ENCODE results near the gene RNF19B. TPM values are rescaled to one million over a fixed set of nuclear protein-coding genes. Genes with fewer than 3 reads are reported as not detected.
A peak's percentile ranks its signal among the peaks of the same experiment; 100 is the strongest.

Gene RNF19B
- total RNA-seq, 1 experiment from 2014 or later = 14.9 TPM

- DNase-seq (ENCODE audit: low read depth) = no peak
- in situ Hi-C loops (cut with HindIII; ENCODE audit: low pct_unique_long_range_greater_than_20kb, low sequenced_read_pairs) = no loop called here
Observed at GRCh38 chr1:32947669-32948389, 16.8 kb downstream of the RNF19B start.

GRCh38 chr1:32946413-32946812, 18.2 kb downstream of the RNF19B start:
- DNase-seq (ENCODE audit: low read depth) = no peak
- in situ Hi-C loops (cut with HindIII; ENCODE audit: low pct_unique_long_range_greater_than_20kb, low sequenced_read_pairs) = no loop called here

DNA sequence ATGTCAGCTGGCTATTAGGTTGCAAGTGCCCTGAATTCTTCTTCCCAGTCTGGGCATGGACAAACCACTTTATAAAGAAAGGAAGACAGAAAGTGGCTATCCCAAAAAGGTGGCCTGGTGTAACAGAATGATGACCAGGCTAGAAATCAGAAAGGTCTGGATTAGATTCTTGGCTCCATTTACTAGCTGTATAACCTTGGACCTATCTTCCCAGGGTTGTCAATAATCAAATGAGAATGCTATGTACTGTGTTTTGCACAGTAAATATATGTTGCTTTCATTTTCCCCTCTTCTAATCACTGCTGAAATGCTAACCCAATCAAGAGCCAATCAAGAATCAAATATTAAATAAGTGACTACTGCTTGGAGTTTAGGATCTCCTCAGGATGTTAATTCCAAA, 20.4 kb downstream of the RNF19B start:
- in situ Hi-C loops (cut with HindIII; ENCODE audit: low pct_unique_long_range_greater_than_20kb, low sequenced_read_pairs) = no loop called here
- no peak for DNase-seq (ENCODE audit: low read depth)

- in situ Hi-C loops (cut with HindIII; ENCODE audit: low pct_unique_long_range_greater_than_20kb, low sequenced_read_pairs) = no loop called here
- no peak for DNase-seq (ENCODE audit: low read depth)
Observed at GRCh38 chr1:32939655-32940371, 24.8 kb downstream of the RNF19B start.

DNA sequence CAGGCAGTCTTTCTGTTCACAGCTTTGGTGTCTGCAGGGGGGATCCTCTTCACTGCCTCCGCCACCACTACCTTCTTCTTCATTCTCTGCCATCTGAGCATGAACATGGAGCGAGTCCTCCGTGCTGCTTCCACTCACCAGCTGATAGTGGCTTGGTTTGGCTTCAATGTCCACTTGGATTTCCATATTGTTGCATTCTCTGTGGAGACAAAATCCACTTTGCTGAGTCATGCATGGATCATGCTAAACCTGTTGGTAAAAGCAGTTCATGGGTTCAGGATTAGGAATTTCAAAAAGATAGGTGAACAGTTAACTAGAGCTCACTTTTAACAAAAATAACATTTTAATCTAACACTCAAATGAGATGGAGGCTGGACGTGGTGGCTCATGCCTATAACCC, 27.5 kb downstream of the RNF19B start:
- no peak for DNase-seq (ENCODE audit: low read depth)
- in situ Hi-C loops (cut with HindIII; ENCODE audit: low pct_unique_long_range_greater_than_20kb, low sequenced_read_pairs) = no loop called here

DNA sequence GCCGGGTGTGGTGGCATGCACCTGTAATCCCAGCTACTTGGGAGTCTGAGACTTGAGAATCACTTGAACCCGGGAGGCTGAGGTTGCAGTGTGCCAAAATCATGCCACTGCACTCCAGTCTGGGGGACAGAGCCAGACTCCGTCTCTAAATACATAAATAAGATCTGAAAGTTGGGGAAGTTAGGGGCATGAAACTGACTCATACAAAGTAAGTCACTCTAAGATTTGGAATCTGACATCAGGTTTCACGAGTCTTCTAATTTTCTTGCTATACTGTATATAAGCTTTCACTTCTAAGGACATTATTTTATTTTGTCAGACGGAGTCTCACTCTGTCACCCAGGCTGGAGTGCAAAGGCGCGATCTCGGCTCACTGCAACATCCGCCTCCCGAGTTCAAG, 30.1 kb downstream of the RNF19B start:
- no peak for DNase-seq (ENCODE audit: low read depth)
- in situ Hi-C loops (cut with HindIII; ENCODE audit: low pct_unique_long_range_greater_than_20kb, low sequenced_read_pairs) = no loop called here

- in situ Hi-C loops (cut with HindIII; ENCODE audit: low pct_unique_long_range_greater_than_20kb, low sequenced_read_pairs) = no loop called here
- peak; percentile 85 for DNase-seq (ENCODE audit: low read depth)
Observed at GRCh38 chr1:32933742-32934322, 30.8 kb downstream of the RNF19B start.

DNA sequence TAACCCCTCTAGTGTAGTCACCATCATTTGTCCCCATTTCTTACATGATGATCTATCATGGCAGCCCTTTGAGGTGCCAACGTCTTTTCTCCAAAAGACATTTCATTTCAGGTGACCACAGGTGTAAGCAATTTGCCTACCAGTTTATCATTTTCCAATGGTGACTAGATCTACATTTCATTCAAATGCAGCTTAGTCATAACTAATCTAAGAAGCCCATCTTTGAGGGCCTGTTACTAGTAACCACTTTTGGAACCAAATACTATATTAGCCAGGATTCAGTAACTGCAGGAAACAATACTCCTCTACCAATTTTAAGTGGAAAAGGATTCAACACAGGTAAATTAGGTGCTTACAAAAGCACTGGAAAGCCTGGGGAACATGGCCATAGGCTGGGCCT, 32.8 kb downstream of the RNF19B start:
- in situ Hi-C loops (cut with HindIII; ENCODE audit: low pct_unique_long_range_greater_than_20kb, low sequenced_read_pairs) = no loop called here
- no peak for DNase-seq (ENCODE audit: low read depth)

DNA sequence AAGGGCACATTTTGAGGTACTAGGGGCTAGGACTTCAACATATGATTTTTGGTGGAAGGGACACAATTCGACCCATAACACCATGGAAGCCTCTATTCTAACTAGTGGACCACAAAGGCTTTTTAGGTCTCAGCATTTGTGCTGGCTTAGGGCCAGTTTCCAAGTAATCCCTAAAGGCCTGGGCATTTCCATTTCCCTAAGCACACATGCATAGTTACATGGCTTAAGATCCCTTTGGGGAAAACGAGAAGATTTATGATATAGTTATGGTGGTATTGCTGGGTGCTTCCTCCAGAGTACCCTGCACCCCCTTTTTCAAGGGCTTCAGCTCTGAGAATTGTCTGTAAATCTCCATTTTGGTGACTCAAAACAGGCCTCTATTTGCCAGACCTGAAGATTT, 35.2 kb downstream of the RNF19B start:
- in situ Hi-C loops (cut with HindIII; ENCODE audit: low pct_unique_long_range_greater_than_20kb, low sequenced_read_pairs) = no loop called here

DNA sequence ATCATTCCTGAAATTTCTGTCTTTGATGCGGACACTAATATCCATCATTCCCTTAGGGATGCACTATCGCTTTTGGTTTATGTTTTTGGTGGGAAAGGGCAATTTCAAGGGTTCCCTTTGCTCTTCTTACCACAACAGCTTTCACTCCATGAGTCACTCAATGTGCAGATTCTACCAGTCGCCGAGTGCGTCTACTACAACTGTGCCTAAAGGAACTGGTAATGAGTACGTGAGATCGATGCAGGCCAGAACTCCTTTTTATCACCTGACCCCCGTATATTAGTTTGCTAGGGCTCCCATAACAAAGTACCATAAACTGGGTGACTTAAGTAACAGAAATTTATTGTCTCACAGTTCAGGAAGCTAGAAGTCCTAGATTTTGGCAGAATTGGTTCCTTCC, 35.9 kb downstream of the RNF19B start:
- in situ Hi-C loops (cut with HindIII; ENCODE audit: low pct_unique_long_range_greater_than_20kb, low sequenced_read_pairs) = no loop called here
- no peak for DNase-seq (ENCODE audit: low read depth)

More for the DNA sequence above, 35.2 kb downstream of the RNF19B start:
- DNase-seq (ENCODE audit: low read depth) = no peak

DNA sequence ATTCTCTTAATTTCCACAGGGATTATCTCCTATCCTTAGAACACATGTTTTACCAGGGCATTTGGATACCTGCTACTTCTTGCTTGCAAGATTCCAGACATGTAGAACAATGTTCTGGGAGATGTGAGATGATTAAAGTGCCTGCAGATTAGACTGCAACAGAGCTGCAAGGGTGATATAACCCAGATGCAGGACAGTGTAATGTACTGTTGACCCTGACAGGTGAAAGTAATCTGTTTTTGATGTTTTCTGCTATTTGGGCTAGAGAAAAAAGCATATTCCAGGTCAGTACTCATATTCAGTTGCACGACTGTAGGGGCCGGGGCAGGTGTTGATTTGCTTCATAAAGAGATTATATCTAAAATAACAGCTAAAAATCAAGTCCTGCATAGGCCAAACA, 36.3 kb downstream of the RNF19B start:
- no peak for DNase-seq (ENCODE audit: low read depth)
- in situ Hi-C loops (cut with HindIII; ENCODE audit: low pct_unique_long_range_greater_than_20kb, low sequenced_read_pairs) = no loop called here

DNA sequence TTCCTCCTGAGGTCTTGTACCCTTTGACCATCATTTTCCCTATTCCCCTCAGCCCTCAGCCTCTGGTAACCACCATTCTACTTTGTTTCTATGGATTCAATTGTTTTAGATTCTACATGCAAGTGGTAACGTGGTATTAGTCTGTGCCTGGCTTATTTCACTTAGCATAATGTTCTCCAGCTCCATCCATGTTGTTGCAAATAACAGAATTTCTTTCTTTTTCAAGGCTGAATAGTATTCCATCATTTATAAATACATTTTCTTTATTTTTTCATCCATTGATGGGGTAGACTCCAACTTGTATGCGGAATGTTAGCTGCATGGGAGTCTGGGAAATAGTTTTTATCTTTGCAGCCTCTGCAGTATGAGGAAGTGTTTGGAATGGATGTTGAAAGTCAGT, 37.2 kb downstream of the RNF19B start:
- no peak for DNase-seq (ENCODE audit: low read depth)
- in situ Hi-C loops (cut with HindIII; ENCODE audit: low pct_unique_long_range_greater_than_20kb, low sequenced_read_pairs) = no loop called here

GRCh38 chr1:32926562-32926961, 38.0 kb downstream of the RNF19B start:
- in situ Hi-C loops (cut with HindIII; ENCODE audit: low pct_unique_long_range_greater_than_20kb, low sequenced_read_pairs) = no loop called here
- no peak for DNase-seq (ENCODE audit: low read depth)

- no peak for DNase-seq (ENCODE audit: low read depth)
- in situ Hi-C loops (cut with HindIII; ENCODE audit: low pct_unique_long_range_greater_than_20kb, low sequenced_read_pairs) = no loop called here
Observed at GRCh38 chr1:32925403-32926162, 39.0 kb downstream of the RNF19B start.

GRCh38 chr1:32924881-32925344, 39.7 kb downstream of the RNF19B start:
- in situ Hi-C loops (cut with HindIII; ENCODE audit: low pct_unique_long_range_greater_than_20kb, low sequenced_read_pairs) = no loop called here
- DNase-seq (ENCODE audit: low read depth) = no peak

DNA sequence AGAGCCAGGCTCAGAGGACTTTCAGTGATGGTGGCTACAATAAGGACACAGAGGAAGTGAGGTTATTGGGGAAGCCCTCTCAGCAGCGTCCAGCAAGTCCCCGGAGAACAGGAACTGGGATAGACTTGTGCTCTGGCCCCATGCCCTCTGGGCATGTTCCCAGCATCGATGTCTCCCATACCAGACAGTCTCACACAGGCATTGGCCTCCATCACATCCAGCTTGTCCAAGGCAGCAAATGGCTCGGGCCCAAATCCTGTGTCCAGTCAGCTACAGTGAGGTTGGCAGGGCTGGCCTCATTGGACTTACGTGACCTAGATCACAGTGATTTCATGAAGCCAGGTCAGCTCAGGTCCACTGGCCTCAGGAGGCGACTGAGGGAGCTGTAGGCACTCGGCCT, 43.8 kb downstream of the RNF19B start:
- no peak for DNase-seq (ENCODE audit: low read depth)
- in situ Hi-C loops (cut with HindIII; ENCODE audit: low pct_unique_long_range_greater_than_20kb, low sequenced_read_pairs) = no loop called here

DNA sequence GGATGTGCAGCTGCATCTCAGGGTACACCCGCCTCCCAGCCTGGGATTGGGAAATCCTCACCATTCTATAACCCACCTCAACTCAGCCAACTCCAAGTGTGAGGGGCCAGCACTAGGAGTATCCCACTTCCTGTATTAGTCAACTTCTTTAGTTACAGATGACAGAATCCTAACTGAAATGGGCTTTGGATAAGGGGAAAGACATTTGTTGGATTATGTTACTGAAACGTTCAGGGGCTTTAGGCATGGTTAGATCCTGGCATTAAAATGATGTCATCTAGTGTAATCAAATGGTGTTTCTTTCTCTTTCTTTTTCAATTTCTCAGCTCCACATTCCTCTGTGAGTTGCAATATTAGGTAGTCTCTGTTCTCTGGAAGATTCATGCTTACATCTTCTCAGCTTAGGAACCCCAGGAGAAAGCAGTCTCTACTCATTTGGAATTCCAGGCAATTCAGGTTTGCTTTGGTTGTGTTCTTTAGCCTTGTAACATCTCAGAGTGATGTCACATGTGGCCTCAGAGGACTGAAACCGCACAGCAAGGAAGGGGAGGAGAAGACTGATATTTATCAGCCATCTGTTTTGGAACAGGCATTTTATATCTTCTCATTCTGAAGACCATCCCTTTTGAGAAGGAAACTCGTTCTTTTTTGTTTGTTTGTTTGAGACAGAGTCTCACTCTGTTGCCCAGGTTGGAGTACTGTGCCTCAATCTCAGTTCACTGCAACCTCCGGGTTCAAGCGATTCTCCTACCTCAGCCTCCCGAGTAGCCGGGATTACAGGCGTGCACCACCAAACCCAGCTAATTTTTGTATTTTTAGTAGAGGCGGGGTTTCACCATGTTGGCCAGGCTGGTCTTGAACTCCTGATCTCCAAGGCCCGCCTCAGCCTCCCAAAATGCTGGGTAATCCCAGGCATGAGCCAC, 44.5 kb downstream of the RNF19B start:
- in situ Hi-C loops (cut with HindIII; ENCODE audit: low pct_unique_long_range_greater_than_20kb, low sequenced_read_pairs) = no loop called here
- DNase-seq (ENCODE audit: low read depth) = no peak

GRCh38 chr1:32918179-32918578, 46.4 kb downstream of the RNF19B start:
- in situ Hi-C loops (cut with HindIII; ENCODE audit: low pct_unique_long_range_greater_than_20kb, low sequenced_read_pairs) = no loop called here
- no peak for DNase-seq (ENCODE audit: low read depth)

Data from Caki2 (cell line).